A673 (cell line): ENCODE measurements around the gene APAF1. TPM values are rescaled to one million over a fixed set of nuclear protein-coding genes. Genes with fewer than 3 reads are reported as not detected.

Source experiments
- BruUV-seq: library from RNA; stranded (reverse); fragments of 400-500 nt; replicated peaks from 2 replicates; lab custom pipeline; 2021; lab: Mats Ljungman, UMichigan
- CTCF ChIA-PET: fragments of 300-600 bp; sonication (Branson Sonifier 250); formaldehyde crosslinking; loops from one replicate; lab custom pipeline; 2022; ENCODE audit warnings: antibody characterized with exemption; lab: Charles Lee
- POLR2A ChIA-PET: fragments of 300-600 bp; sonication (Branson Sonifier 250); formaldehyde crosslinking; loops from one replicate; lab custom pipeline; 2022; ENCODE audit warnings: antibody characterized with exemption; ENCODE audit not compliant: low non-redundant PET; lab: Charles Lee
- DNase-seq: peaks from one replicate; pipeline ENCODE4 v3.0.0-alpha.2; 2015; ENCODE audit warnings: low spot score
- H3K27ac ChIP-seq: fragments of 200-600 bp; sonication (generic); 2 replicates; pipeline ENCODE4 v1.5.1; 2016; ENCODE audit warnings: mixed run types, low read depth, mild to moderate bottlenecking, mixed read lengths, antibody characterized with exemption, low read length; ENCODE audit not compliant: poor library complexity, severe bottlenecking
- H3K27me3 ChIP-seq: fragments of 200-600 bp; sonication (generic); replicated peaks from 2 replicates; pipeline ENCODE4 v1.6.1; 2017; ENCODE audit warnings: mixed run types, low read depth, mild to moderate bottlenecking, mixed read lengths, antibody characterized with exemption, low read length; ENCODE audit not compliant: insufficient read depth, poor library complexity
- H3K36me3 ChIP-seq: fragments of 200-600 bp; sonication (generic); 2 replicates; pipeline ENCODE4 v1.6.1; 2016; ENCODE audit warnings: mixed run types, mild to moderate bottlenecking, mixed read lengths, antibody characterized with exemption, low read length; ENCODE audit not compliant: insufficient read depth, poor library complexity, severe bottlenecking
- H3K4me1 ChIP-seq: fragments of 200-600 bp; sonication (generic); 2 replicates; pipeline ENCODE4 v1.6.1; 2017; ENCODE audit warnings: mixed run types, mild to moderate bottlenecking, mixed read lengths, antibody characterized with exemption, low read length; ENCODE audit not compliant: insufficient read depth, poor library complexity, severe bottlenecking
- H3K4me3 ChIP-seq: fragments of 200-600 bp; sonication (generic); 2 replicates; pipeline ENCODE4 v1.5.1; 2016; ENCODE audit warnings: low read depth, mixed run types, mild to moderate bottlenecking, mixed read lengths, low read length; ENCODE audit not compliant: poor library complexity, severe bottlenecking
- H3K9me3 ChIP-seq: fragments of 200-600 bp; sonication (generic); 2 replicates; pipeline ENCODE4 v1.6.1; 2016; ENCODE audit warnings: mixed run types, low read depth, mild to moderate bottlenecking, mixed read lengths, antibody characterized with exemption, low read length; ENCODE audit not compliant: poor library complexity, severe bottlenecking
- CTCF ChIP-seq: fragments of 300-800, 200-600 bp; sonication (generic); conservative IDR thresholded peaks from 2 replicates; pipeline ENCODE4 v1.5.1; 2017; ENCODE audit warnings: low read depth, mild to moderate bottlenecking, antibody characterized with exemption, low read length, moderate library complexity, mixed read lengths
- EZH2 ChIP-seq: fragments of 200-600 bp; sonication (generic); IDR thresholded peaks from 2 replicates; pipeline ENCODE4 v1.6.1; 2017; ENCODE audit warnings: borderline replicate concordance, low read depth, mild to moderate bottlenecking, mixed read lengths, antibody characterized with exemption, low read length; ENCODE audit not compliant: poor library complexity, severe bottlenecking
- intact Hi-C: fragments of 100-400 bp; cut with micrococcal nuclease; formaldehyde crosslinking; loops from one replicate; pipeline ENCODE4 v1.10.0; 2022; ENCODE audit not compliant: unreplicated experiment
- total RNA-seq: library from RNA; stranded (reverse); gene quantifications from 2 replicates; pipeline ENCODE4 v1.2.3, GENCODE V29; 2021

APAF1 gene
- total RNA-seq, 1 experiment from 2014 or later = 24.2 TPM

GRCh38 chr12:98745578-98746391, 100.7 kb downstream of the APAF1 start:
- ChIA-PET CTCF (no interaction called here), POLR2A (no interaction called here)
- H3K27me3 ChIP-seq = no peaks in the 10 kb centered on the region
- BruUV-seq = no TSS peak
- H3K36me3 ChIP-seq = no peaks in the 10 kb centered on the region
- DNase-seq = no peak
- H3K9me3 ChIP-seq = no peaks in the 10 kb centered on the region
- H3K4me1 ChIP-seq = peaks cover 18% of the 10 kb centered on the region
- no peak overlapping the region for H3K27ac ChIP-seq
- TF ChIP-seq EZH2 = no peak
- TF ChIP-seq CTCF = no peak
- intact Hi-C loops = no loop called here
- peak overlapping the region; percentile 30 for H3K4me3 ChIP-seq

- no TSS peak for BruUV-seq
- peak; percentile 48 for DNase-seq
- TF ChIP-seq EZH2 = no peak
- TF ChIP-seq CTCF = no peak
- Histone ChIP-seq H3K27me3 (no peaks in the 10 kb centered on the region), H3K4me1 (peaks cover 10% of the 10 kb centered on the region), H3K4me3 (no peak overlapping the region), H3K36me3 (no peaks in the 10 kb centered on the region), H3K27ac (no peak overlapping the region), H3K9me3 (no peaks in the 10 kb centered on the region)
- intact Hi-C loops = no loop called here
- POLR2A ChIA-PET = no interaction called here
- CTCF ChIA-PET = no interaction called here
Observed at GRCh38 chr12:98748463-98748862, 103.4 kb downstream of the APAF1 start.

GRCh38 chr12:98750511-98750910, 105.4 kb downstream of the APAF1 start:
- Histone ChIP-seq H3K27ac (no peak overlapping the region), H3K4me1 (peaks cover 6% of the 10 kb centered on the region), H3K36me3 (no peaks in the 10 kb centered on the region), H3K27me3 (no peaks in the 10 kb centered on the region), H3K9me3 (no peaks in the 10 kb centered on the region), H3K4me3 (no peak overlapping the region)
- no TSS peak for BruUV-seq
- intact Hi-C loops = no loop called here
- TF ChIP-seq CTCF (no peak), EZH2 (no peak)
- DNase-seq = no peak
- CTCF ChIA-PET = interaction anchor here (0.7 kb wide), 1 partner anchor 8 kb away, joined by 6 read pairs; no protein-coding TSS in a partner anchor
- POLR2A ChIA-PET = interaction anchor here (0.7 kb wide), 1 partner anchor 13 kb away, joined by 3 read pairs; no protein-coding TSS in a partner anchor
